SH-SY5Y (cell line): ENCODE measurements around the gene BUD23.

Source experiments
- GATA2 ChIP-seq: IDR thresholded peaks from 2 replicates; pipeline ENCODE4 v1.6.1; 2011; ENCODE audit warnings: mild to moderate bottlenecking, low read depth, low read length
- GATA3 ChIP-seq: IDR thresholded peaks from 2 replicates; pipeline ENCODE4 v1.6.1; 2011; ENCODE audit warnings: low read depth, mild to moderate bottlenecking, low read length, moderate library complexity

BUD23 gene

GRCh38 chr7:73717991-73718405 lies 34.6 kb downstream of the BUD23 start:
- TF ChIP-seq GATA2: no peak
- TF ChIP-seq GATA3: no peak

DNA sequence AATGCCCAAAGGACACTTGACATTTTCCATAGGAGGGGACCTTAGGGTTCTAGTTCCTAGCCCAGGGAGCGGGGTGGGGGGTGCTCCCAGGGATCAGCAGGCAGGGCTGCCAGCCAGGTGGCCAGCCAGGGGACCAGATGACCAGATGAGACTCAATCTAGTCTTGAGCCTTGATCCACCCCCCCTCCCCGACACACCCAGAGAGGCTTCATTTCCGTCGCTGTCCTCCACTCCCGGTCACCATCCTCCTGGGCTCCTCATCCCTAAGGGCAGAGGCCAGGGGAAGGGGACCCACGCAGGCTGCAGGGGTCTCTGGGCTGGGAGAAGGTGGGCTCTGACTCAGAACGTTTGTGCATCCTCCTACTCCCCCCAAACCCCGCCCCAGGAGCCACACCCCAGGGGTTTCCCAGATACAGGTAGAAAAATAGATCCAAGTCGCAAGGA lies 35.1 kb downstream of the BUD23 start:
- TF ChIP-seq GATA2: no peak
- TF ChIP-seq GATA3: no peak

DNA sequence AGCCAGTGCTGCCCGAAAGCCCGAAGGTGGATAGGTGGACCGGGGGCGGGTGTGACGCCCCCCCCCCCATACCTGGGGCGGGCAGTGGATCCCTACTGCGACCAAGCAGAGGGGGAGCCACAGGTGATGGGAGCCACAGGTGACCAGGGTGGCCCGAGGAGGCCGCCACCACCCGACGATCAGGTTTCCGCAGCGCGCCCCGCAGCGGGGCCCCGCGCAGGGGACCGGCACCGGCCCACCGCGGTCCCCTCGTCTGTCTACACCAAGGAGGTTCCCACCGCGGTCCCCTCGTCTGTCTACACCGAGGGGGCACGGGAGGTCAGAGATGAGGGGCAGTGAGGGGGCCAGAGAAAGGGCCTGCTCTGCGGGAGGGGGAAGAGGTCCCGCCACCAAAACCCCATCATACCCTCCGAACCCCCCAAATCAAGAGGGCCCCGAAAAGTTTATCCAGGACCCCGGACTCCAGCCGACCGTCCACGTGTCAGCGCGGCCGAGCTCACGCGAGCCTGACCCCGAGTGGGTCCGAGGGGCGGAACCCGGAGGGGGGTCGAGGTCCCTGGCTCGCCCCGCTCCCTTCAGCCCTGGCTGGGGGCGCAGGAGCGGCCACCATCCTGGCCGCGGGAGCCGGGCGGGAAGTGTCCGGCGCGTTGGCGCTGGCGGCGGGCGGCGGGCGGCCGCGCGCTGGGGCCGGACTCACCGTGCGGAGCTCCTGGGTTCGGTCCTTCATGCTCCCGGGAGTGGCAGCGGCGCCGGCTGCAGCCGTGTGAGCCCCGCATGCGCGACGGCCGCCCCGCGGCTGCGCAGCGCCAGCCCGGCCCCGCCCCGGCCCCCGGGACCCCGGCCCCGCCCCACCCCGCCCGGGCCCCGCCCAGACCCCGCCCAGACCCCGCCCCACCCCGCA lies 35.8 kb downstream of the BUD23 start, which contains the start of gene STX1A:
STX1A (minus strand) TSS at position 765 of the 901 bp plus-strand sequence; CDS start at position 727, 38 bp downstream.
- TF ChIP-seq GATA2 (no peak), GATA3 (no peak)

DNA sequence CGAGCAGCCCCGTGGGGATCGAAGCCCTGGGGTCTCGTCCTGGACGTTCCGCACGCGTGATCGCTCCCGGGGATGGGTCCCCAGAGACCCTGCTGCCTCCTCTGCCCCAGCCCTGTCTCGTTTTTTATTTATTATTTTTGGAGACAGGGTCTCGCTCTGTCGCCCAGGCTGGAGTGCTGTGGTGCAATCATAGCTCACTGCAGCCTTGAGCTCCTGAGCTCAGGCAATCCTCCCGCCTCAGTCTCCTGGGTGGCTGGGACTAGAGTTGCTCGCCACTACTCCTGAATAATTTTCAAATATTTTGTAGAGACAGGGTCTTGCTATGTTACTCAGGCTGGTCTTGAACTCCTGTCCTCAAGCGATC lies 36.4 kb downstream of the BUD23 start:
- TF ChIP-seq GATA2: no peak
- no peak for TF ChIP-seq GATA3

DNA sequence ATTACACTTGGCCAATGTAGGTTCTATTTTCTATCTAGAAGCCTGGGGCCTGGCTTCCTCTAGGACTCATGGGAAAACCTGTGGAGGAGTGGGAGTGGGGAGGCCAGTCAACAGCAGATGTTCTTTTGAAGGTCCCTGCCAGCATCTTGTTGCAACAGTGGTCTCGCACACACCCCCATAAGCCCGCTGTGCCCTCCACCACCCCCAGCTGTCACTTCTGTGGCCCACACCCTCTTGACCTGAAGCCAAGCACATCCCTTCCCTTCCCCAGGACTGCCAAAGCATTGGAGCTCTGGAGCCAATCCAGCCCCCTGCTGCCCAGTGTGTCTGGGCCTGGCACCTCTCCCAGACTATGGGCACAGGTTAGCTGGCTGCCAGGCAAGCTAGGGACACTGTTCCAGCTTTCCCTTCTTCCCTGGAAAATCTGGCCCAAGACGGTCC lies 38.0 kb downstream of the BUD23 start:
- TF ChIP-seq GATA3: no peak
- no peak for TF ChIP-seq GATA2

GRCh38 chr7:73722785-73723184 lies 39.4 kb downstream of the BUD23 start:
- no peak for TF ChIP-seq GATA2
- no peak for TF ChIP-seq GATA3

DNA sequence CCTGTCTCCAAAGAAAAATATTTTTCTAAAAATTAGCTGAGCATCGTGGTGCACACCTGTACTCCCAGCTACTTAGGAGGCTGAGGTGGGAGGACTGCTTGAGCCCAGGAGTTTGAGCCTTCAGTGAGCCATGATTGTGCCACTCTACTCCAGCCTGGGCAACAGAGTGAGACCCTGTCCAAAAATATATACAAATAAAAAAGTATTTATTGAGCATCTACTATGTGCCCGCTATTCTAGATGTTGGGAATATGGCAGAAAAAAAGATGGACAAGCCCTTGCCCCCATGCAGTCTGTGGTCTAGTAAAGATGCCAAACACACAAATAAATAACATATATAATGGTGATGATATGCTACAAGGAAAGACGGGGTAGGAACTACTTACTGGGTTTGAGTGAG lies 40.4 kb downstream of the BUD23 start:
- TF ChIP-seq GATA3: no peak
- no peak for TF ChIP-seq GATA2

- TF ChIP-seq GATA2 (no peak), GATA3 (no peak)
Observed at GRCh38 chr7:73726083-73726466, 42.7 kb downstream of the BUD23 start.

DNA sequence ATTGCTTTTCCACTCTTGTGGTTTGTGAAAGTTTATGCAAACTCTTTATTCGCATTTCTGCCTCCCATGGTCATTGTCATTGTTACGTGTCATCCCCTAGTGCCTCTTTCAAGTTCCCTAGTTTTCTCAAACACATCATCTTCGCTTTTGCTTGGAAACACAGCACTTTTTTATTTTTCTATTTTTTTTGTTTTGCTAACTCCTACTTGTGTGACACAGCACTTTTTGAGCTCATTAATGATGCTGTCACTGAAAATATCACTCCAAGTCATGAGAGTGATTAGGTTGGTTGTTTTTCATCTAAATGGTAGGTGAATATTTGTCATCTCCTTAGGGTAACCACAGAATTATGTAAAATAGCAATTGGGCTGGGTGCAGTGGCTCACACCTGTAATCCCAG lies 44.6 kb downstream of the BUD23 start:
- TF ChIP-seq GATA3: no peak

- TF ChIP-seq GATA3 (no peak), GATA2 (no peak)
Observed at GRCh38 chr7:73728551-73728950, 45.2 kb downstream of the BUD23 start.

DNA sequence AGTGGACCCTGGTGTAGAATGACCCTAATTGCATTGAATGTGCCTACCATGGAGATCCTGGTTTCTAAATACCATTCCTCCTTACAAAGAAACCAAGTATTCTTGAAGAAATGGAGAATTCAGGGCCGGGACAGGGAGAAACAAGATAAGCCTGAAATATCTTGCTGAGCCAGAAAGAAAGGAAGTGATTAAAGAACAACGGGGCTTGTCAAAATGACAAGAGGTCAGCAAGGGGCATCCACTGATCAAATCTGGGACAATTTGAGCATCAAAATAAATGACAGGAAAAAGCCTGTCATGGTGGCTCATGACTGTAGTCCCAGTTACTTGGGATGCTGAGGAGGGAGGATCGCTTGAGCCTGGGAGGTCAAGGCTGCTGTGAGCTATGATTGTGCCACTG lies 47.1 kb downstream of the BUD23 start:
- TF ChIP-seq GATA2: no peak
- TF ChIP-seq GATA3: no peak

DNA sequence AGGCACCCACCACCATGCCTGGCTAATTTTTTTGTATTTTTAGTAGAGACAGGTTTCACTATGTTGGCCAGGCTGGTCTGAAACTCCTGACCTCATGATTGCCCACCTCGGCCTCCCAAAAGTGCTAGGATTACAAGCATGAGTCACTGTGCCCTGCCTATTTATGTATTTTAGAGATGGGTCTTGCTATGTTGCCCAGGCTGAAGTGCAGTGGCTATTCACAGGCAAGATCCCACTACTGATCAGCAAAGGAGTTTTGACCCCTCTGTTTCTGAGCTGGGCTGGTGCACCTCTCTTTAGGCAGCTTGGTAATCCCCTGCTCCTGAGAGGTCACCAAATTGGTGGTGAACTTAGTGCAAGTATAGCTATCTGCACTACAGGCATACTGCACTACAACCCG lies 49.0 kb downstream of the BUD23 start:
- no peak for TF ChIP-seq GATA2
- no peak for TF ChIP-seq GATA3

GRCh38 chr7:73734619-73735527 lies 51.5 kb downstream of the BUD23 start:
- TF ChIP-seq GATA2 (no peak), GATA3 (no peak)

- TF ChIP-seq GATA2: no peak
- no peak for TF ChIP-seq GATA3
Observed at GRCh38 chr7:73735528-73735905, 52.1 kb downstream of the BUD23 start.

DNA sequence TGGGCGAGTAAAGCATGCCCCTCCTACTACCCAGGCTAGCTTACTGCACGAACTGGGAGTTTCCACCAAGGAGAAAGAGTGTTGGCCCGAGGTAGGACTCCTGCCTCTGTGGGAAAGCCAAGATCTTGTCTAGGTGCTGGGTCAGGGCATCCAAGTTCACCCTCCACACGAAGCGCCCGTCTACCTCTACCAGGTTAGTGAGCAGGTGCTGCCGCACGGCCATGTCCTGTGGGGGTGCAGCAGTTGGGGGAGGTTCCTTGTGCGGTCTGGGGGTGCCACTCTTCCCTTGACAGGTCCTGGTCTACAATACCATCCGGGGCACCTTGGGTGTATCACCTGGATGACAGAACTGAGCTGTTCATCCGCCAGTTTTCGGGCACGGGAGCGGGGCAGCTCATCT lies 53.5 kb downstream of the BUD23 start:
- TF ChIP-seq GATA2 (no peak), GATA3 (no peak)
